IPS DF 6.9 (cell line): Measurements from ENCODE around the gene LAMA5.

Experiments
- DNase-seq: peaks from one replicate; pipeline ENCODE4 v3.0.0-alpha.2; 2013; ENCODE audit warnings: low read depth, low spot score
- H3K27ac ChIP-seq: one replicate; pipeline ENCODE4 v1.5.1; 2013; ENCODE audit warnings: low read length, control low read depth
- H3K27me3 ChIP-seq: 2 replicates; pipeline ENCODE4 v1.6.1; 2013; ENCODE audit warnings: mild to moderate bottlenecking, low read length; ENCODE audit not compliant: control insufficient read depth, insufficient read depth
- H3K36me3 ChIP-seq: 2 replicates; pipeline ENCODE4 v1.6.1; 2013; ENCODE audit warnings: low read length; ENCODE audit not compliant: control insufficient read depth, insufficient read depth
- H3K4me1 ChIP-seq: 2 replicates; pipeline ENCODE4 v1.6.1; 2013; ENCODE audit warnings: low read length; ENCODE audit not compliant: control insufficient read depth, insufficient read depth
- H3K4me3 ChIP-seq: 2 replicates; pipeline ENCODE4 v1.5.1; 2013; ENCODE audit warnings: mild to moderate bottlenecking, low read length
- H3K9me3 ChIP-seq: 2 replicates; pipeline ENCODE4 v1.6.1; 2013; ENCODE audit warnings: low read length, inconsistent platforms; ENCODE audit not compliant: control insufficient read depth, insufficient read depth
- WGBS: extraction: QIAGEN DNeasy Blood & Tissue Kit; methylation state at CpG from one replicate; pipeline ENCODE4 v1.1.7; 2013; ENCODE audit warnings: mixed read lengths, missing lambda C conversion rate; ENCODE audit not compliant: insufficient read length, insufficient coverage; 5-methylcytosine and 5-hydroxymethylcytosine counted together

Gene LAMA5

GRCh38 chr20:62348604-62349003 lies 18.5 kb downstream of the LAMA5 start:
- no peaks in the 10 kb centered on the region for H3K9me3 ChIP-seq
- H3K4me1 ChIP-seq: no peaks in the 10 kb centered on the region; the same call in 1 of the 2 replicates
- peaks cover 57% of the 10 kb centered on the region for H3K36me3 ChIP-seq
- H3K4me3 ChIP-seq: no peak overlapping the region
- no CpG with 5 or more reads among the region's 1 CpG for WGBS
- H3K27ac ChIP-seq: no peak overlapping the region
- no peak for DNase-seq
- H3K27me3 ChIP-seq: no peaks in the 10 kb centered on the region

DNA sequence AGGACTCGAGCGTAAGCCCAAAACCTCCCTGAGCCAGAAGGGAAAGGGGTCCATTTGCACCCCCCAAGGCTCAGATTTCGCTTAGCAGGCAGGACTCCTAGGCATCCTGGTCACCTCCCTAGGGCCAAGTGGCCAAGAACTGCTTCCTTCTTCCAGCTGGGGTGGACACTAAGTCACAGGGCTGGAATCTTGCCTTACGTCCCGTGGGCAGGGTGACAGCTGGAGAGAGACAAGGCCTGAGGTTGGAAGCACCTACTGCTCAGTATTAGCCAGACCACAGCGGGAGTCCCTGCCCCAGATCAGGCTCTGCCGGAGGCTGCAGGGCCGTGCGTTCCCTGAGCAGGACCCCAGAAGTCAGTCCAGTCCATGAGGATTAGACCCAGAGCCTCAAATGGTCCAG lies 19.7 kb downstream of the LAMA5 start:
- no CpG with 5 or more reads among the region's 9 CpGs for WGBS
- Histone ChIP-seq H3K36me3 (peaks cover 49% of the 10 kb centered on the region), H3K27ac (no peak overlapping the region), H3K27me3 (no peaks in the 10 kb centered on the region), H3K9me3 (no peaks in the 10 kb centered on the region), H3K4me1 (no peaks in the 10 kb centered on the region), H3K4me3 (no peak overlapping the region)
- no peak for DNase-seq

DNA sequence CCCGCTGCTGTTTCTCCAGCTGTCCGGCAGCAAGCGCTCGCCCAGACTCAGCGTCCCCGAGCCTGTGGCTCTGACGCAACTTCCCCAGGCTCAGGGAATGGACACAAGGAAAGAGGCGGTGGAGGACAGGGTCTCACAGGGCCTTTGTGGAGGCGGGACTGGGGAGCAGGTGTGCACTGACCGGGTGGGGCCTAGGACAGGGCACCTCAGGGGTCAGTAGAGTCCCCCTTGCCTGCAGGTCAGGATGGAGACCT lies 20.0 kb downstream of the LAMA5 start:
- no CpG with 5 or more reads among the region's 10 CpGs for WGBS
- H3K27me3 ChIP-seq: no peaks in the 10 kb centered on the region
- H3K27ac ChIP-seq: no peak overlapping the region
- no peaks in the 10 kb centered on the region for H3K4me1 ChIP-seq
- H3K4me3 ChIP-seq: no peak overlapping the region
- peaks cover 45% of the 10 kb centered on the region for H3K36me3 ChIP-seq
- no peaks in the 10 kb centered on the region for H3K9me3 ChIP-seq
- no peak for DNase-seq

DNA sequence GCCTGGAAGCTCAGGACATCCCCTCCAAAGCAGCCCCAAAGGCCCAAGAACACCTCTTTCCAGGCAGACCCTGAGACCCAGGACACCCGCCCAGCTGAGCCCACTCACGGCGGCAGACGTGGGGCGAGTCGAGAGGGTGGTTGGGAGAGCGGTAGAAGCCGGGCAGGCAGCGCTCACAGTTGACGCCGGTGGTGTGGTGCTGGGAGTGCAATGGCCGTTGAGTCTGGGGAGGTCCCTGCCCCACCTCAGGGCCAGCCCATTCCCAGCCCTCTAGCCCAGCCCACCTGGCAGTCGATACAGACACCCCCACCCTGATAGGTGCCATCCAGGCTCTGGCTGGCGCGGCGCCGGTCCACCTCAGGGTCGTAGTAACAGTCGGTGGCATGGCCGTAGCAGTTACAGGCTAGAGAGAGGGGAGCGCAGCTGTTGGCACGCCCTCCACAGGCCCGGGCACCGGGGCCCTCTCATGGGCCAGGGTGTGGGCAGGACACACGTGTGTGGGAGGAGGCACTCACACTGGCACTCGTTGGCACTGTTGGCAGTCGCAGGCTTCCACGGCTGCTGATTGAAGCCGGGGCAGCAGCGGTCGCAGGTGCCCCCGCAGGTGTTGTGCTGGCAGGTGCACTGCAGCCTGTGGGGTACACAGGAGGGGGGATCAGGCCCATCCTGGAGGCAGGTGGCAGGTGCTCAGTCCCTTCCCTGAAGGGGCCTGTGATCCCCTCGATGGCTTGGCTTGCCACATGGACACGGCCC lies 20.5 kb downstream of the LAMA5 start:
- H3K36me3 ChIP-seq: peaks cover 40% of the 10 kb centered on the region
- no peaks in the 10 kb centered on the region for H3K9me3 ChIP-seq
- H3K4me1 ChIP-seq: no peaks in the 10 kb centered on the region
- no peak for DNase-seq
- no peak overlapping the region for H3K4me3 ChIP-seq
- H3K27ac ChIP-seq: no peak overlapping the region
- no CpG with 5 or more reads among the region's 34 CpGs for WGBS
- no peaks in the 10 kb centered on the region for H3K27me3 ChIP-seq

- H3K27me3 ChIP-seq: no peaks in the 10 kb centered on the region
- no peak for DNase-seq
- WGBS: no CpG with 5 or more reads among the region's 25 CpGs
- H3K4me1 ChIP-seq: no peaks in the 10 kb centered on the region
- peaks cover 35% of the 10 kb centered on the region for H3K36me3 ChIP-seq
- no peak overlapping the region for H3K27ac ChIP-seq
- H3K9me3 ChIP-seq: no peaks in the 10 kb centered on the region
- H3K4me3 ChIP-seq: no peak overlapping the region
Measured at GRCh38 chr20:62345681-62346370, 21.3 kb downstream of the LAMA5 start.

- Histone ChIP-seq H3K27ac (no peak overlapping the region), H3K9me3 (no peaks in the 10 kb centered on the region), H3K27me3 (no peaks in the 10 kb centered on the region), H3K4me3 (no peak overlapping the region), H3K36me3 (peaks cover 25% of the 10 kb centered on the region), H3K4me1 (no peaks in the 10 kb centered on the region)
- no CpG with 5 or more reads among the region's 10 CpGs for WGBS
- no peak for DNase-seq
Measured at GRCh38 chr20:62344782-62345181, 22.3 kb downstream of the LAMA5 start.

- peaks cover 24% of the 10 kb centered on the region for H3K36me3 ChIP-seq
- H3K4me3 ChIP-seq: no peak overlapping the region
- no peak for DNase-seq
- WGBS: no CpG with 5 or more reads among the region's 5 CpGs
- H3K27ac ChIP-seq: no peak overlapping the region
- H3K9me3 ChIP-seq: no peaks in the 10 kb centered on the region
- H3K27me3 ChIP-seq: no peaks in the 10 kb centered on the region
- no peaks in the 10 kb centered on the region for H3K4me1 ChIP-seq
Measured at GRCh38 chr20:62344092-62344491, 23.0 kb downstream of the LAMA5 start.

GRCh38 chr20:62342910-62343309 lies 24.2 kb downstream of the LAMA5 start:
- no peak overlapping the region for H3K4me3 ChIP-seq
- no peak for DNase-seq
- H3K36me3 ChIP-seq: peaks cover 30% of the 10 kb centered on the region
- H3K4me1 ChIP-seq: no peaks in the 10 kb centered on the region
- H3K27ac ChIP-seq: no peak overlapping the region
- no peaks in the 10 kb centered on the region for H3K9me3 ChIP-seq
- WGBS: no CpG with 5 or more reads among the region's 10 CpGs
- no peaks in the 10 kb centered on the region for H3K27me3 ChIP-seq

DNA sequence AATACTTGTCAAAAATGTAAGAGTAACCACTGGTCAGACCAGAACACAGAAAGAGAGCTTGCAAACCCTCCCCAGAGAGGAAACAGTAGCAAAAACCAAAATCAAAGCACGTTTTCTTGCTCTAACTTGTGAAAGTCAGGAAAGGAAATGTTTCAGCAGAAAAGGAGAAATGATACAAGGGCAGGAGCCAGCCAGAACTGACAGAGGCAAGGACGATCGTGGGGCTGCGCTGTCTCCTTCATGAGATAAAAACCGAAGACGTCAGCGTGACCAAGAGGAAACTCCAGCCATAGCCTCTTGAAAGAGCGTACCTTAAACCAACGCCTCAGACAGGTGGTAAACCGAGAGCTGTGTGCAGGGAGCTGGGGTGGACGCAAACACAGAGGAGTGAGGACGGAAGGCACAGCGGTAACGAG lies 27.5 kb downstream of the LAMA5 start:
- Histone ChIP-seq H3K4me3 (no peak overlapping the region), H3K36me3 (peaks cover 30% of the 10 kb centered on the region), H3K9me3 (no peaks in the 10 kb centered on the region), H3K27me3 (no peaks in the 10 kb centered on the region), H3K4me1 (no peaks in the 10 kb centered on the region), H3K27ac (no peak overlapping the region)
- DNase-seq: no peak
- WGBS: no CpG with 5 or more reads among the region's 14 CpGs

GRCh38 chr20:62338294-62338620 lies 28.9 kb downstream of the LAMA5 start:
- WGBS: no CpG with 5 or more reads among the region's 16 CpGs
- Histone ChIP-seq H3K36me3 (peaks cover 44% of the 10 kb centered on the region), H3K27ac (no peak overlapping the region), H3K9me3 (no peaks in the 10 kb centered on the region), H3K4me1 (no peaks in the 10 kb centered on the region; the same call in 1 of the 2 replicates), H3K4me3 (no peak overlapping the region), H3K27me3 (no peaks in the 10 kb centered on the region)
- no peak for DNase-seq
